ENCODE measurements around the gene ANKRD63.

DNA sequence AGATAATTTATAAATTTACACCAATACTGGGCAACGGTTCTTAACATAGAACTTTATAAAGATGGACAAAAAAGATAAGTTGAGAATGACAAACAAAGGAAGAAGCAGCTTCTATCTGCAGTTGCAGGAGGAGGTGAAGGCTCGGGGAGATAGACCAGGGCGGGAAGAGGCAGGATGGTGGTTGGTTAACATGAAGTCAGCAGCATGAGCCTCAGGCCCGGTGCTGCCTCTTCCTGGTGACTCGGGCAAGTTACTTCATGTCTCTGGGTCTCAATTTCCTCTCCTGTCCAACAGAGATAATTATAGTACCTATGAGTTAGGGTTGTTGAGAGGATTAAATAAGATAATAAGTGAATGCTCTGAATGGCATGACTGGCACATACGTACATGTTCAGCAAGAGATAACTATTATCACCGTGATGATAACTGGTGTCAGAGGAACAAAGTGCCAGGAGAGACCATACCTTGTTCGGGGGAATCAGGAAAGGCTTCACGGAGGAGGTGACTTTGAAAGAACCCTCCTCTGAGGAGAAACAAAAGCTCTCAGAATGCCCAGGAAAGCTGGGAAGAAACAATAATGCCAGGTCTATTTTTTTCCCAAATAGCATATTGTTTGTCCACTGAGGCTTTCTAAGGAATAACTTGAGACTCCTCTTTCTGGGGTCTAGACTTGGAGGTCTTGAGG lies 39.6 kb downstream of the ANKRD63 start:
- no peak for TF ChIP-seq POLR2A (IDR thresholded peaks at IDR 0.05)
- TF ChIP-seq, protein P1, sequence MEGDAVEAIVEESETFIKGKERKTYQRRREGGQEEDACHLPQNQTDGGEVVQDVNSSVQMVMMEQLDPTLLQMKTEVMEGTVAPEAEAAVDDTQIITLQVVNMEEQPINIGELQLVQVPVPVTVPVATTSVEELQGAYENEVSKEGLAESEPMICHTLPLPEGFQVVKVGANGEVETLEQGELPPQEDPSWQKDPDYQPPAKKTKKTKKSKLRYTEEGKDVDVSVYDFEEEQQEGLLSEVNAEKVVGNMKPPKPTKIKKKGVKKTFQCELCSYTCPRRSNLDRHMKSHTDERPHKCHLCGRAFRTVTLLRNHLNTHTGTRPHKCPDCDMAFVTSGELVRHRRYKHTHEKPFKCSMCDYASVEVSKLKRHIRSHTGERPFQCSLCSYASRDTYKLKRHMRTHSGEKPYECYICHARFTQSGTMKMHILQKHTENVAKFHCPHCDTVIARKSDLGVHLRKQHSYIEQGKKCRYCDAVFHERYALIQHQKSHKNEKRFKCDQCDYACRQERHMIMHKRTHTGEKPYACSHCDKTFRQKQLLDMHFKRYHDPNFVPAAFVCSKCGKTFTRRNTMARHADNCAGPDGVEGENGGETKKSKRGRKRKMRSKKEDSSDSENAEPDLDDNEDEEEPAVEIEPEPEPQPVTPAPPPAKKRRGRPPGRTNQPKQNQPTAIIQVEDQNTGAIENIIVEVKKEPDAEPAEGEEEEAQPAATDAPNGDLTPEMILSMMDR (IDR thresholded peaks at IDR 0.05) = no peak

Measured in lower leg skin (tissue), 3 donors.